Breast epithelium (tissue), 3 donors: Measurements from ENCODE around the gene NCOA1.

Source experiments
- CTCF ChIP-seq, 3 donors: fragments of 450-650 bp; IDR thresholded peaks; one replicate each; pipeline ENCODE4 v1.5.1; 2016 to 2017; ENCODE audit warnings: antibody characterized with exemption in 3 of 3, mild to moderate bottlenecking in 3 of 3, moderate library complexity in 3 of 3
- POLR2A ChIP-seq: fragments of 450-650 bp; IDR thresholded peaks from one replicate; pipeline ENCODE4 v1.6.1; 2016; ENCODE audit warnings: antibody characterized with exemption, mild to moderate bottlenecking, moderate library complexity

GRCh38 chr2:24739354-24740025 lies 248.4 kb downstream of the NCOA1 start:
- TF ChIP-seq CTCF (IDR thresholded peaks at IDR 0.05) (no peak), POLR2A (no peak)
